ENCODE measurements around the gene SDK2.
A peak's percentile ranks its signal among the peaks of the same experiment; 100 is the strongest.

The SDK2 gene

DNA sequence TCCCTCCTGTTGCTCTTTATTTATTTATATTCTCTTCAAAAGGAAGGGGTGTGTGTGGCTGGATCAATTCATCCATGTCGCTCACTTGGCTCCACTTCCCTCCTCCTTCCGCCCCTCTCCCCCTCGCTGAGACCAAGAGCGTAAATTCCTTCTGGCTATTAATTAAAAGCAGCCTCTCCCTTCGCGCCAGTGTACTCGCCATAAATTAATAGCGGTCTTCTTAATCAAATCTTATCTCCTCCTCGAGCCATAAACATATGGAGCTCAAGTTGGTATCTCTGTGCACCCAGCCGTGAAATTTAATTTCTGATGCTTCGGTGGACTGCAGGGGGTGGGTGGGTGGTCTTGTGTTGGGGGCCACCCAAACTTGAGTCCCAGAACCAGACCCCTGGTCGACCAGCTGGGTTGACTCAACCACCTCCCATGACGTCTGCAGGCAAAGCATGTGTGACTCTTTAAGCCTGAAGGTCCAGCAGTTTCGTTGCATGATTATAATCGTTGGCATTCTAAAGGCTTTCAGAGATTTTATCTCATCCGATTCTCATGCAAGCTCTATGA is 57.9 kb downstream of the SDK2 start:
- H3K4me3 ChIP-seq (ENCODE audit: low read depth, low read length), result no peak overlapping the region
- H3K4me1 ChIP-seq (ENCODE audit: control insufficient read depth, insufficient read depth, low read length), result peaks cover 6% of the 10 kb centered on the region; the same call in 1 of the 2 replicates
- no peaks in the 10 kb centered on the region for H3K9me3 ChIP-seq (ENCODE audit: control insufficient read depth, insufficient read depth, low read depth, low read length)
- H3K27ac ChIP-seq (ENCODE audit: extremely low read depth, low read depth, low read length), result no peak overlapping the region
- H3K36me3 ChIP-seq (ENCODE audit: control insufficient read depth in 2 of 2, insufficient read depth in 1 of 2, low read length in 2 of 2), result no peaks in the 10 kb centered on the region
- POLR2A ChIA-PET, result interaction anchor here (0.6 kb wide), 2 partner anchors 54 to 96 kb away, joined by 3 to 5 read pairs; no protein-coding TSS in a partner anchor
- TF ChIP-seq ZNF341 (tag by site-specific recombination; IDR thresholded peaks at IDR 0.05; ENCODE audit: low read depth) (peak; percentile 38; the same call in 1 of the 2 replicates), ZNF549 (tag by site-specific recombination; IDR thresholded peaks at IDR 0.05) (no peak)
- CTCF ChIA-PET, result interaction anchor here (0.6 to 3.3 kb wide), 5 partner anchors 19 to 156 kb away, joined by 3 to 16 read pairs (median 4); no protein-coding TSS in a partner anchor

- ChIA-PET POLR2A (no interaction called here), CTCF (interaction anchor here (0.6 to 3.3 kb wide), 6 partner anchors 14 to 571 kb away, joined by 3 to 16 read pairs (median 4); no protein-coding TSS in a partner anchor)
- Histone ChIP-seq H3K4me3 (ENCODE audit: low read depth, low read length) (no peak overlapping the region), H3K27ac (ENCODE audit: extremely low read depth, low read depth, low read length) (no peak overlapping the region), H3K9me3 (ENCODE audit: control insufficient read depth, insufficient read depth, low read depth, low read length) (no peaks in the 10 kb centered on the region), H3K4me1 (ENCODE audit: control insufficient read depth, insufficient read depth, low read length) (peaks cover 6% of the 10 kb centered on the region; the same call in 1 of the 2 replicates), H3K36me3 (ENCODE audit: control insufficient read depth in 2 of 2, insufficient read depth in 1 of 2, low read length in 2 of 2) (no peaks in the 10 kb centered on the region)
- TF ChIP-seq ZNF768 (tag by site-specific recombination; IDR thresholded peaks at IDR 0.05), result no peak
- TF ChIP-seq ZNF488 (tag by site-specific recombination; IDR thresholded peaks at IDR 0.05), result no peak
- no peak for TF ChIP-seq ZNF777 (tag by site-specific recombination; IDR thresholded peaks at IDR 0.05; ENCODE audit: borderline replicate concordance)
- TF ChIP-seq ZNF473 (tag by site-specific recombination; IDR thresholded peaks at IDR 0.05), result no peak
- TF ChIP-seq GFI1B (tag by site-specific recombination; IDR thresholded peaks at IDR 0.05), result no peak
- TF ChIP-seq REPIN1 (tag by site-specific recombination; IDR thresholded peaks at IDR 0.05; ENCODE audit: low read depth), result no peak
Observed at GRCh38 chr17:73585583-73585982, 58.7 kb downstream of the SDK2 start.

DNA sequence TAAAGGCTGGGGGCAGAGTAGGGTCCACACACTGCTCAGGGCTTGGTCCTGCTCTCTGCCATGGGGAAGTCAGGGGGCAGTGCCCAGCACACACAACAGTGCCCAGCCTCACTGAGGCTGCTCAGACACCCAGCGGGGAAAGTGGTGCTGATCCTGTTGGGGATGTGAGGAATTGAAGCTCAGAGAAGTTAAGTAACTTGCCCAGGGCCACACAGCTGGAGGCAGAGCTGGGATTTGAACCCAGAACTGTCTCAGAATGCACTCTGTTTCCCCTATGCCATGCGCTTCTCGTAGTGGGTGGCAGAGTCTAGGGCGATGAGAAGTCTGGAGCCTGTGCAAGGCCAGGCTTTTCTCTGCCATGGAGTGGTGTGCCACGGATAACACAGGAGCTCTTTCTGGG is 59.3 kb downstream of the SDK2 start:
- no peaks in the 10 kb centered on the region for H3K36me3 ChIP-seq (ENCODE audit: control insufficient read depth in 2 of 2, insufficient read depth in 1 of 2, low read length in 2 of 2)
- CTCF ChIA-PET, result interaction anchor here (0.6 to 3.3 kb wide), 5 partner anchors 13 to 571 kb away, joined by 3 to 16 read pairs (median 4); no protein-coding TSS in a partner anchor
- H3K9me3 ChIP-seq (ENCODE audit: control insufficient read depth, insufficient read depth, low read depth, low read length), result no peaks in the 10 kb centered on the region
- POLR2A ChIA-PET, result interaction anchor here (1.2 kb wide), 1 partner anchor 9 kb away, joined by 3 read pairs; no protein-coding TSS in a partner anchor
- peaks cover 6% of the 10 kb centered on the region; the same call in 1 of the 2 replicates for H3K4me1 ChIP-seq (ENCODE audit: control insufficient read depth, insufficient read depth, low read length)
- H3K27ac ChIP-seq (ENCODE audit: extremely low read depth, low read depth, low read length), result no peak overlapping the region
- TF ChIP-seq SP2 (tag by site-specific recombination; IDR thresholded peaks at IDR 0.05) (no peak), ZNF555 (tag by site-specific recombination; conservative IDR thresholded peaks at IDR 0.05) (no peak), ZNF48 (tag by site-specific recombination; IDR thresholded peaks at IDR 0.05) (no peak), ZSCAN30 (tag by site-specific recombination; IDR thresholded peaks at IDR 0.05) (no peak), ZNF830 (tag by site-specific recombination; IDR thresholded peaks at IDR 0.05; ENCODE audit: low read depth) (no peak)
- no peak overlapping the region for H3K4me3 ChIP-seq (ENCODE audit: low read depth, low read length)

DNA sequence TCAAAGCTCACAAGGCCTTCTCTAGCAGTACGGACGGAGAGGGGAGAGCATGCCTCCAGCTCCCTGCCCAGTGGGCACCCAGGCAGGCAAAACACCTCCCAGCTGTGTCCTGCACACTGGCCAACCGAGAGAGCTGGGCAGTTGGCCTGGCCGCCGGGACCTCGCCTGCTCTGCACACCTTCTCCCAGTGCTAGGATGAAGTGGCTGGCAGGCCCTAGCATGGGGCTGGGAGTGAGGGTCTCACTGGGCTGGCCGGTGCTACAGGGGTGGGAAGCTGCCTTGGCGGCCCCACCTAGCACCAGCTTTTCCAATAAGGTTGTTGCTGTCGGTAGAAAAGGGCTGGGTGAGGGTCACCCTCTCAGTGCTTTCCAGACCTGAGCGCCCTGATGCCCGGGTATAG is 60.2 kb downstream of the SDK2 start:
- Histone ChIP-seq H3K4me1 (ENCODE audit: control insufficient read depth, insufficient read depth, low read length) (peaks cover 6% of the 10 kb centered on the region; the same call in 1 of the 2 replicates), H3K27ac (ENCODE audit: extremely low read depth, low read depth, low read length) (no peak overlapping the region), H3K4me3 (ENCODE audit: low read depth, low read length) (no peak overlapping the region), H3K9me3 (ENCODE audit: control insufficient read depth, insufficient read depth, low read depth, low read length) (no peaks in the 10 kb centered on the region), H3K36me3 (ENCODE audit: control insufficient read depth in 2 of 2, insufficient read depth in 1 of 2, low read length in 2 of 2) (no peaks in the 10 kb centered on the region)
- POLR2A ChIA-PET, result interaction anchor here (1.2 kb wide), 1 partner anchor 8 kb away, joined by 3 read pairs; no protein-coding TSS in a partner anchor
- CTCF ChIA-PET, result interaction anchor here (0.6 to 3.3 kb wide), 3 partner anchors 13 to 154 kb away, joined by 3 to 16 read pairs (median 3); no protein-coding TSS in a partner anchor
- TF ChIP-seq MEIS1 (CRISPR knock-in tag; IDR thresholded peaks at IDR 0.05; ENCODE audit: borderline replicate concordance) (no peak), ZNF664 (tag by site-specific recombination; IDR thresholded peaks at IDR 0.05) (no peak), TCF7L2 (IDR thresholded peaks at IDR 0.05; ENCODE audit: borderline replicate concordance, low read depth, low read length) (no peak), ZBTB8A (tag by site-specific recombination; IDR thresholded peaks at IDR 0.05) (no peak), ZFP69B (tag by site-specific recombination; IDR thresholded peaks at IDR 0.05) (no peak), ZNF747 (tag by site-specific recombination; IDR thresholded peaks at IDR 0.05) (no peak), ZNF629 (tag by site-specific recombination; IDR thresholded peaks at IDR 0.05) (no peak)
- TF ChIP-seq, protein P1, sequence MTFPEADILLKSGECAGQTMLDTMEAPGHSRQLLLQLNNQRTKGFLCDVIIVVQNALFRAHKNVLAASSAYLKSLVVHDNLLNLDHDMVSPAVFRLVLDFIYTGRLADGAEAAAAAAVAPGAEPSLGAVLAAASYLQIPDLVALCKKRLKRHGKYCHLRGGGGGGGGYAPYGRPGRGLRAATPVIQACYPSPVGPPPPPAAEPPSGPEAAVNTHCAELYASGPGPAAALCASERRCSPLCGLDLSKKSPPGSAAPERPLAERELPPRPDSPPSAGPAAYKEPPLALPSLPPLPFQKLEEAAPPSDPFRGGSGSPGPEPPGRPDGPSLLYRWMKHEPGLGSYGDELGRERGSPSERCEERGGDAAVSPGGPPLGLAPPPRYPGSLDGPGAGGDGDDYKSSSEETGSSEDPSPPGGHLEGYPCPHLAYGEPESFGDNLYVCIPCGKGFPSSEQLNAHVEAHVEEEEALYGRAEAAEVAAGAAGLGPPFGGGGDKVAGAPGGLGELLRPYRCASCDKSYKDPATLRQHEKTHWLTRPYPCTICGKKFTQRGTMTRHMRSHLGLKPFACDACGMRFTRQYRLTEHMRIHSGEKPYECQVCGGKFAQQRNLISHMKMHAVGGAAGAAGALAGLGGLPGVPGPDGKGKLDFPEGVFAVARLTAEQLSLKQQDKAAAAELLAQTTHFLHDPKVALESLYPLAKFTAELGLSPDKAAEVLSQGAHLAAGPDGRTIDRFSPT (tag by site-specific recombination; IDR thresholded peaks at IDR 0.05), result no peak
- TF ChIP-seq, protein P2, sequence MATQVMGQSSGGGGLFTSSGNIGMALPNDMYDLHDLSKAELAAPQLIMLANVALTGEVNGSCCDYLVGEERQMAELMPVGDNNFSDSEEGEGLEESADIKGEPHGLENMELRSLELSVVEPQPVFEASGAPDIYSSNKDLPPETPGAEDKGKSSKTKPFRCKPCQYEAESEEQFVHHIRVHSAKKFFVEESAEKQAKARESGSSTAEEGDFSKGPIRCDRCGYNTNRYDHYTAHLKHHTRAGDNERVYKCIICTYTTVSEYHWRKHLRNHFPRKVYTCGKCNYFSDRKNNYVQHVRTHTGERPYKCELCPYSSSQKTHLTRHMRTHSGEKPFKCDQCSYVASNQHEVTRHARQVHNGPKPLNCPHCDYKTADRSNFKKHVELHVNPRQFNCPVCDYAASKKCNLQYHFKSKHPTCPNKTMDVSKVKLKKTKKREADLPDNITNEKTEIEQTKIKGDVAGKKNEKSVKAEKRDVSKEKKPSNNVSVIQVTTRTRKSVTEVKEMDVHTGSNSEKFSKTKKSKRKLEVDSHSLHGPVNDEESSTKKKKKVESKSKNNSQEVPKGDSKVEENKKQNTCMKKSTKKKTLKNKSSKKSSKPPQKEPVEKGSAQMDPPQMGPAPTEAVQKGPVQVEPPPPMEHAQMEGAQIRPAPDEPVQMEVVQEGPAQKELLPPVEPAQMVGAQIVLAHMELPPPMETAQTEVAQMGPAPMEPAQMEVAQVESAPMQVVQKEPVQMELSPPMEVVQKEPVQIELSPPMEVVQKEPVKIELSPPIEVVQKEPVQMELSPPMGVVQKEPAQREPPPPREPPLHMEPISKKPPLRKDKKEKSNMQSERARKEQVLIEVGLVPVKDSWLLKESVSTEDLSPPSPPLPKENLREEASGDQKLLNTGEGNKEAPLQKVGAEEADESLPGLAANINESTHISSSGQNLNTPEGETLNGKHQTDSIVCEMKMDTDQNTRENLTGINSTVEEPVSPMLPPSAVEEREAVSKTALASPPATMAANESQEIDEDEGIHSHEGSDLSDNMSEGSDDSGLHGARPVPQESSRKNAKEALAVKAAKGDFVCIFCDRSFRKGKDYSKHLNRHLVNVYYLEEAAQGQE (tag by site-specific recombination; IDR thresholded peaks at IDR 0.05), result no peak
